Lower leg skin (tissue), 3 donors: ENCODE data around the gene SH3BP1.

Experiments used
- POLR2A ChIP-seq, 2 donors: fragments of 450-650 bp; IDR thresholded peaks; one replicate each; pipeline ENCODE4 v1.6.1; 2016 to 2017; ENCODE audit warnings: antibody characterized with exemption in 2 of 2, mild to moderate bottlenecking in 1 of 2, moderate library complexity in 1 of 2
- TF ChIP-seq, protein P1 (sequence below), 3 donors: fragments of 450-650 bp; IDR thresholded peaks; one replicate each; pipeline ENCODE4 v1.5.1; 2016; ENCODE audit warnings: antibody characterized with exemption in 3 of 3, mild to moderate bottlenecking in 3 of 3, moderate library complexity in 2 of 3

DNA sequence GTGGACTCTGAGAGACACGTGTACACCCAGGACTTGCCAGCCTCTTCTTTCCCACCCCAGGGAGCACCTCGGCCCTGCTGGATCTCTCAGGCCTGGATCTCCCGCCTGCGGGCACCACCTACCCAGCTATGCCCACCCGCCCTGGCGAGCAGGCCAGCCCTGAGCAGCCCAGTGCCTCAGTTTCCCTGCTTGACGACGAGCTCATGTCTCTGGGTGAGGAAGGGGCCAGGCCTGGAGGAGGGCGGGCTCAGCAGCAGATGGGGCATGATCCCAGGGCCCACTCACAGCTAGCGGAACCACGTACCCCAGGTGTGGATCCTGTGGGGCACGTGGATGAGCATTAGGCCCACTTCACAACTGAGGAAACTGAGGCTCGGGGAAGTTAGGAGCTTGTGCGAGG lies 13.7 kb upstream of the SH3BP1 start:
- TF ChIP-seq POLR2A (IDR thresholded peaks at IDR 0.05): no peak
- TF ChIP-seq, protein P1, sequence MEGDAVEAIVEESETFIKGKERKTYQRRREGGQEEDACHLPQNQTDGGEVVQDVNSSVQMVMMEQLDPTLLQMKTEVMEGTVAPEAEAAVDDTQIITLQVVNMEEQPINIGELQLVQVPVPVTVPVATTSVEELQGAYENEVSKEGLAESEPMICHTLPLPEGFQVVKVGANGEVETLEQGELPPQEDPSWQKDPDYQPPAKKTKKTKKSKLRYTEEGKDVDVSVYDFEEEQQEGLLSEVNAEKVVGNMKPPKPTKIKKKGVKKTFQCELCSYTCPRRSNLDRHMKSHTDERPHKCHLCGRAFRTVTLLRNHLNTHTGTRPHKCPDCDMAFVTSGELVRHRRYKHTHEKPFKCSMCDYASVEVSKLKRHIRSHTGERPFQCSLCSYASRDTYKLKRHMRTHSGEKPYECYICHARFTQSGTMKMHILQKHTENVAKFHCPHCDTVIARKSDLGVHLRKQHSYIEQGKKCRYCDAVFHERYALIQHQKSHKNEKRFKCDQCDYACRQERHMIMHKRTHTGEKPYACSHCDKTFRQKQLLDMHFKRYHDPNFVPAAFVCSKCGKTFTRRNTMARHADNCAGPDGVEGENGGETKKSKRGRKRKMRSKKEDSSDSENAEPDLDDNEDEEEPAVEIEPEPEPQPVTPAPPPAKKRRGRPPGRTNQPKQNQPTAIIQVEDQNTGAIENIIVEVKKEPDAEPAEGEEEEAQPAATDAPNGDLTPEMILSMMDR (IDR thresholded peaks at IDR 0.05): no peak
